Measurements from ENCODE around the gene CCDC106.
A peak's percentile ranks its signal among the peaks of the same experiment; 100 is the strongest.

The CCDC106 gene

DNA sequence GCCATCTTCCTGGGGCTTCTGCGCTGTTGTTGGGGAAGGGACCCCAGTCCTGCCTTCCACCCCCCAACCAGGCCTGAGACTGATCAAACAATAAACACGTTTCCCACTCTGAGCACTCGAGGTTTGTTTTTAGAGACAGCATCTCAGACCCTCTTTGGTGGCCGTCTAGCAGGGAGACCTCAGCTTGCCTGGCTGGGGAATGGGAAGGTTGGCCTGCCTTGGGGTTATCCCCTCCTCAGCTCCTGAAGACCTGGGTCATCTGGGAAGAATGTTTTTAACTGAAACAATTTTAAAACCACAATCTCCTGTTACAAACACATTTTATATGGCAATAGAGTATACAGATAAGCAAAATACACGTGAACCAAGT, 2.5 kb upstream of the CCDC106 start:
- intact Hi-C loops (cut with DNase I): no loop called here
- no peak for DNase-seq

DNA sequence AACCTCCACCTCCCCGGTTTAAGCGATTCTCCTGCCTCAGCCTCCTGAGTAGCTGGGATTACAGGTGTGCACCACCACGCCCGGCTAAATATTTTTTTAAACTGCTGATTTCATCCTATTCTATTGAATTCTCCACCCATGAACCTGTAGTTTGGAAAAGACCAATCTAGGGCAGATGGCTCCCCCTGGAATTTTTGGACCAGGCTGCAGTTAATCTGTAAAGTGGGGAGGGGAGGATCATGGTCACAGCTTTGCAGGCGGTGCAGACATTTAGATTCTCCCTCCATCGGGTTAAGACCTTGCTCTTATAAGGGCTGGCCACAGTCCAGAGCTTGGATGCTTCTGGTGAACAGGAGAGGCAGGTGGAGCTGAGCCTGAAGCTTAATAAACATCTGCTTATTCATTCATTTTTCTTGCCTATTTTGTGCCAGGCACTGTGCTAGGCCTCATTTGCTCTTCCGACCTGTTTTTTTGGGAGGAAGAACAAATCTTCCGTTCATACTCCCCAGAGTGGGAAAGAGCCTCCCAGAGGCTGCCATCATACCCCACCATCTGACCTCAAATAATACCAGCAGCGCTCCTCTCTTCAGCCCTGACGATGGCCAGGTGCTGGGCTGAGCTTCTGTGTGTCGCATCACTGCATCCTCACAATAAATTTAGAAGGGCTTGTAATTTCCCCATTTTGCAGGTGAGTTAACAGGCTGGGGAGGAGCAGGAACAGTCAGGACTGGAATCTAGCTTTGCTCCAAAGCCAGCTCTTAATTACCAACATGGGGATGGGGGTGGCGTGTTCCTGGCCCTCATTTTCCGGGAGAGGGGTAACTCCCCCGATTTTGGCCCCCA, 902 bp upstream of the CCDC106 start:
- intact Hi-C loops (cut with DNase I): no loop called here
- no peak for DNase-seq

DNA sequence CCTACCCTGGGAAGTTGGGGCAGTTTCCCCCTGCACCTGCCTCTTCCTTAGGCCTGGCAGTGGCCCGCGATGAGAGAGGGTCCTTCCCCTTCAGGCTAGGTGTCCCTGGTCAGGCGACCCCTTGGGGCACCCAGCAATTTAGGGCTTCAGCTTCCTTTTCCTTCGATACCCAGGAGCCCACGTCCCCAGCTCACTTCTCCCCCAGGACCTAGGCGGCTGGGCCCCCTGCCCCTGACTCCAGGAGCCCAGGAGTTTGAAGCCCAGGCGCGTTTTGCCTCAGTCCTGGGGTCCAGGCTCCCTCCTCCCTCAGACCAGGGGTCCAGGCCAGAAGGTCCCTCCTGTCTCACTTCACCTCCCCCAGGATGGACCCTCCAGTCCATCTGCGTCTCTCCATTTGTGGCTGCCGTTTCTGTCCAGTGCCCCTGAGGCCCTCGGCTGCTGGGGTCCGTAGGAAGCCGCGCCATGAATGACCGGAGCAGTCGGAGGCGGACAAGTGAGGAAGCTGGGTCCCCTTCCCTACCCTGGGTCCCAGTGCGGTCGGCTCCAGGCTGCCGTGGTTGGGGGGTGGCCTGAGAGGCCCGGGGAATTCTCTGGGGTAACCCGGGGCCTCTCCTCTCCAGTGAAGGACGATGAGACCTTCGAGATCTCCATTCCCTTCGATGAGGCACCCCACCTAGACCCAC, 714 bp downstream of the CCDC106 start:
- DNase-seq: no peak
- intact Hi-C loops (cut with DNase I): no loop called here

DNA sequence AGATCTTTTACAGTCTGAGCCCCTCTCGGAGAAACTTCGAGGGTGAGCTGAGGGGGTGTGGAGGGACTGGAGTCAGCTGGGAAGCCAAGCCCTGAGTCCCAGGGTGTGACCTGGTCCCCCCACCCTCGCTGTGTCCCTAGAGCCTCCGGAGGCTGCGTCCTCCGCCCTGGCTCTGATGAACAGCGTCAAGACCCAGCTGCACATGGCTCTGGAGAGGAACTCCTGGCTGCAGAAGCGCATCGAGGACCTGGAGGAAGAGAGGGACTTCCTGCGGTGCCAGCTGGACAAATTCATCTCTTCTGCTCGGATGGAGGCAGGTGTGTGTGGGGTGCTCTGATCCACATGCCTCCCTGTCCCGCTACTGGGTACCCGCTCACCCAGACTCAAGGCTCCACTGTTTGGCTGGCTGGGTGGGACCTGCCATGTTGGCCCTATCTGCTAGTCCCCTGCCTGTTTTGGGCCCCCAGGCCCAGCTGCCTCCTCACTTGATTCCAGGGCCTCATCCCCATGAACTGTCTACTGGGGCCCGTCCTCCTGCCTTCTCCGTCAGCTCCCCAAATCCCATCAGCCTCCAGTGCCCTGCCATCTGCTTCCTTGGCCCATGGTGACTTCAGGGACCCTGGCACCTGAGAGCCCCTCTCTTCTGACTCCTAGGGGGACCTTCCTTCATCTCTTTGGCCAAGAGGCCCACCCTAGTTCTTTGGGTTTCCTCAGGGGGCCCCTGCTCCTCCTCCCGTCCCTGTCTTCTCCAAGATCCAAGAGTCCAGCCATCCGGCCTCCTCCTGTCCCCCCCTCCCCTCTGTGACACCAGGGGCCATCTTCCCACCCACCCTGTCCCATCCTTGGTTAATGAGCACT, 1.5 kb downstream of the CCDC106 start:
- no peak for DNase-seq
- intact Hi-C loops (cut with DNase I): no loop called here

DNA sequence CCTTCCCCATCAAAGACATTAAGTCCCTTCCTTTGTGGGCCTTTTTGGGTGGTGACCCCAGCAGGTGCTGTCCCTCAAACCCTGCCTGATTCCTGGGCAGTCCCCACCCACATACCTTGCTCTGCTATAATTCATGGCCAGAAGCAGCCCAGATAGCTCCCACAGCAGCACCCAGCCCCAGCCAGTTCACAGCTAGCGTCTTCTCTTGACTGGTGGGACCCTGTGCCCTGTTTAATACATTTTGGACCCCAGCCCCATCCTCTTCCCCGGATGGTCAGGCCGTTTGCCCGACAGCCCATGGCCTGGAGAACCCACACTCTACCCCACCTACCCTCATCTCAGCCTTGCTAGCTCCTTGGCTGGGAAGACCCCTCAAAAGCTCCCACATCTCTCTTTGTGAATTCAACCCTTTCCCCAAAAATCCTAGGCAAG, 2.1 kb downstream of the CCDC106 start:
- intact Hi-C loops (cut with DNase I): no loop called here
- DNase-seq: no peak

DNA sequence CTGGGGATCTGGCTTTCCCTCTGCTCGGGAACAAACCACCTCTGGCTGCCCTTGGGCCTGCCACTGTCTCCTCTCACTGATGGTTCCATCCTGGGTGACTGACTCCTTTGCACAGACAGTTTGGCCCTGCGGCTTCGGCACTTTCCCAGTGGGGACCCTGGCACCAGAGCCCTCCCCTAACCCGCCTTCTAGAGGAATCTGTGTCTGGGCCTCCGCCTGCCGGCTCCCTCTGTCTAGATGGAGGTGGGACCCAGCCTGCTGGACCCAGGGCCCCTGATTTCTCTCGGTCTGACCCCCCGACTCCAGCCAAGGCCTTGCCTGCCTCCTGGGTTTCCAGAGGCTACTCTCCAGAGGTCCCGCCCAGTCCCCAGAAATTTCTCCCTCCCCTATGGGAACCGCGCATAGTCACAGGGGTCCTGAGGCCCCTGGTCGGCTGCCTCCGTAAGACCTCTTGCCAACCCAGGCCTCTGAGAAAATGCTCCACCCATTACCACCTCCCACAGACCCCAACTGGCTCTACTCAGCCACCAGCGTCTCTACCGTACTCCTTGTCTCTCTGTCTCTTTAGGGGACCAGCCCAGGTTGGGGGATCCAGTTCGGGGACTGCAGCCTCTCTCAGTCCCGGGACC, 2.7 kb downstream of the CCDC106 start:
- intact Hi-C loops (cut with DNase I): no loop called here
- DNase-seq: no peak

DNA sequence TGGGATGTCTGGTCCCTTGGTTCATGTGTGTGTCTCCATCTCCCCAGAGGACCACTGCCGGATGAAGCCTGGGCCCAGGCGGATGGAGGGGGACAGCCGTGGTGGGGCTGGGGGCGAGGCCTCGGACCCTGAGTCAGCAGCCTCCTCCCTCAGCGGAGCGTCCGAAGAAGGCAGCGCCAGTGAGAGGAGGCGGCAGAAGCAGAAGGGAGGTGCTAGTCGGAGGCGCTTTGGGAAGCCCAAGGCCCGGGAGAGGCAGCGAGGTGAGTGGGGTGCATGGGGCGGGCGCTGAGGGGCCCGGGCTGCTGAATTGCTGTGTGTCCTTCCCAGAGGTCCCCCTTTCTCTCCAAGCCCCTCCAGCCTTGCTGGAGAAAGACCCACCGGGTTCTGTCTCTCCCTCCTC, 3.2 kb downstream of the CCDC106 start:
- DNase-seq: no peak
- intact Hi-C loops (cut with DNase I): no loop called here

DNA sequence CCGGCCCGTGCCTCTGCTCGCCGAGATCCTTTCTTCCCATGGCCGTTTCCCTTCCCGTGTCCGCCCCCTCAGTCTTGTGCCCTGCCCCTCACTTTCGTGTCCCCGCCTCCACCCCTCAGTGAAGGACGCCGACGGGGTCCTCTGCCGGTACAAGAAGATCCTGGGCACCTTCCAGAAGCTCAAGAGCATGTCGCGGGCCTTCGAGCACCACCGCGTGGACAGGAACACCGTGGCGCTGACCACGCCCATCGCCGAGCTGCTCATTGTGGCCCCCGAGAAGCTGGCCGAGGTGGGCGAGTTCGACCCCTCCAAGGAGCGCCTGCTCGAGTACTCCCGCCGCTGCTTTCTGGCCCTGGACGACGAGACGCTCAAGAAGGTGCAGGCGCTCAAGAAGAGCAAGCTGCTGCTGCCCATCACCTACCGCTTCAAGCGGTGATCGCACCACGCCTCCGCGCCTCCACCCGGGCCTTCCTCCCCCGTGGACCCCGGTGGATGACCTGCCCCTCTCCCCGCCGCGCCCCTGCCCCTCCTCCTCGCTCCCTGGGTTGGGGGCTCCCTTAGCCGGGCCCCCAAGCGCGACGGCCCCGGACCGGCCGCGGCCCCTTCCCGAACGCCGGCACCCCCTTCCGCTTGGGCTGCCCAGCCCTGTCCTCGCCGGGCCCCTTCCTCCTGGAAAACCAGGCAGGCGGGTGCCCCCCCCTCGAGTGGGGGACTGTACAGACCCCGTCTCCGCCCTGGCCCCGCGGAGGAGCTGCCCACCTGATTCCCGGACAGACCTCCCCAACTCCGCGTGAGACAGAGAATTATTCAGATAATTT, 4.5 kb downstream of the CCDC106 start:
- intact Hi-C loops (cut with DNase I): no loop called here
- no peak for DNase-seq

DNA sequence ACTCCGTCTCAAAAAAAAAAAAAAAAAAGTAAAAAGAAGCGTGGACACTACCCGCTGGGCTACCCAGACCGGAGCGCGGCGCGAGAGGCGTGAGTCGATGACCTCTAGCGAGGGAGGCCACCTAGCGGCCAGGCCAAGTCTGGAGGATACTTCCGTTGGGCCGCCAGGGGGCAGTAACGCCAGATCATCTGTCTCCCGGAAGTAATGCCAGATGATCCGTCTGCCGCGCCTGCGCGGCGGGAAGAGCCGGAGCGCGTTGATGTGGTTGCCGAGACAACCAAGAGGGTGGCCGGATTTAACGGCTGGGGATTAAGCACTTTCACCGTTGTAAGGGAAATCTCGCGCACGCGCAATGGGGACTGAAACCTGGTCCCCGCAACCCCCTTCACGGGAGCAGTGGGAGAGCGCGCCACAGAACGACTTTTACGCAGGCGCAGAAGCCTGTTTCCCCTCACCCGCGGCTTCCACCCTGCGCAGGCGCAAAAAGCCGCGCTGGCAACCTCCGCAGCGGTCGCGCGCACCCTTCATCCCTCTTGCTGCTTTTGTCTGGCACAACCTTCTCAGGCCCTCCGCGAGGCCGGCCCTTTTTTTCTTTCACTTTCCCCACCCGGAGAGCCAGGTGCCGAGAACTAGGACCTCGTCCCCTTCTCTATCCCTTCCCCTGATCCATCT, 5.8 kb downstream of the CCDC106 start:
- intact Hi-C loops (cut with DNase I): loop anchor here (2.0 kb wide), 1 partner anchor 21 kb away; the partner anchor contains the start of gene EPN1

DNA sequence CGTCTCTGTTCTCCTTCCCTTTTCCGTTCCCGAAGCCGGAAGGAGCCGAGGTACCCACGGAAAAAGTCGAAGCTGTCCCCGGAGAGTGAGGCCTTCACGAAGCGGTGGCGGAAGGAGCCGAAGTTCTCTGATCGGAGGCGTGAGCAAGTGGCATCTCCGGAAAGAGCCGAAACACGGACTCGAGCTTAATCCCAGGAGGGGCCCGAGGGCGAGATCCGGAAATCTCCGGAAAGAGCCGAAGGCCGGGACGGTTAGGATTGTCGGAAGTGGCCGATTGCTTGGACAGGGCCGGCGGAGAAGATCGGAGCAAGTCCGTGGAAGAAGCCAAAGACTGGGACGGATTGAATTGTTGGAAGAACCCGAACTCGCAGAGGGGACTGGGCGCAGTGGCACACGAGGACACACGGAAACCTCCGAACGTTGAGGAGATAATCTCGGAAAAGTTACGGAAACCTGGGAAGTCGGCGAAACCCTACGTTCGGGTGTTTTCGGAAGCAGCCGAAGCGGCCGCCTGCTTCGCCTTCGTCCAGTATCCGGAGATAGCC, 6.4 kb downstream of the CCDC106 start:
- intact Hi-C loops (cut with DNase I): loop anchor here (2.0 kb wide), 1 partner anchor 20 kb away; the partner anchor contains the start of gene EPN1

More for the DNA sequence above, 5.8 kb downstream of the CCDC106 start:
- peak; percentile 92 to 99 (median 98) for DNase-seq

DNA sequence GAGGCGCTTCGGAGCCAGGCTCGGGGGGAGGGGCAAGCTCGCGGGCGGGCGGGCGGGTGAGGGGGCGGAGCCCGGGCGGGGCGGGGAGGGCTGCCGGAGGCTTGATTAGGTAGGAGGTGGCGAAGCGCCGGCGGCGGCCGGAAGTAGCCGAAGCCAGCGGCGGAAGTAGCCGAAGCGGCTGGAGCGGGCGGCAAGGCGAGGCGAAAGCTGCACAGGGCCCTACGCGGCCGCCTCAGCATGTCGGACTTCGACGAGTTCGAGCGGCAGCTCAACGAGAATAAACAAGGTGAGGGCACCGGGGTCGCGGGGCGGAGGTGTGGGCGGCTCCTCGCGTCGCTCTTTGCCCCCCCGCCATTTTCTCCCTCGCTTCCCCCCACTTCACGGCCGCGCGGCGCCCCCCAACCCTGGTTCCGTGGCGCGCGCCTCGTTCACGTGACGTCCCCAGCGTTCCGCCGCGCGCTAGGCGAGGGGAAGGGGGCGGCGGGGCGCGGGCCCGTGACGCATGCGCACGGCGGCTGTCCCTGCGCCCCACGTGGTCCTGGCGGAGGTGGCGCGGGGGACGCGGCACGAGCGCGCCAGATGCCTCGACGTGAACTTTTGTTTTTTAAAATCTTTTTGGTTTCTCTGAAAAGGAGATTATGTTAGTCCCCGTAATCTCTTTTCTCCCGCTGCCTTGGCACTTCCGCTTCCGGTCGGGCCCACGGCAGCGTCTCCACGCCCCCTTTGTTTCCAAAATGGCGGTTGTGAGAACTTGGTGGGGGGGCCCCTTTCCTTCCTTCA, 7.0 kb downstream of the CCDC106 start, which contains the start of gene U2AF2:
TSS of gene U2AF2 (plus strand) at position 168 of the 780 bp plus-strand sequence. CDS start at position 238, 70 bp downstream.
- peak; percentile 86 to 98 (median 94) for DNase-seq
- intact Hi-C loops (cut with DNase I): loop anchor here (2.0 kb wide), 1 partner anchor 20 kb away; the partner anchor contains the start of gene EPN1

More for the DNA sequence above, 6.4 kb downstream of the CCDC106 start:
- DNase-seq: peak; percentile 92 to 99 (median 98)

DNA sequence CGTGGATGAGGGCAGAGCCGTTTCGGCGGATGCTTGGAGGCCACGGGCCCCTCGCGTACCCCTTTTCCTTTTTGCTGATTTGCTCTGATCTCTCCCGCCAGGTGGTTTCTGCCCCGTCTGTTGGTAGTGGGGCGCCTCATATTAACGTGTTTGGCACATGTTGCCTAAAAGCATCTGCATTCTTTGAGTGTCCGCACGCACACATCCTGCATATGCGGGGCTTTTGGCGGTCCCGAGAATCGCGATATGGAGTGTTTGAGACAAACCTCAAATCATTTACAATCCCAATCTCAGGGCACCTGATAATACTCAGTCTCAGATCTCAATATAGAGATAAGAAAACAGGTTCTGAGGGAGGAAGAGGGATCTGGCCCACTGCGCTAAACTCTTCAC, 7.6 kb downstream of the CCDC106 start:
- intact Hi-C loops (cut with DNase I): loop anchor here (2.0 kb wide), 1 partner anchor 19 kb away; the partner anchor contains the start of gene EPN1
- no peak for DNase-seq

DNA sequence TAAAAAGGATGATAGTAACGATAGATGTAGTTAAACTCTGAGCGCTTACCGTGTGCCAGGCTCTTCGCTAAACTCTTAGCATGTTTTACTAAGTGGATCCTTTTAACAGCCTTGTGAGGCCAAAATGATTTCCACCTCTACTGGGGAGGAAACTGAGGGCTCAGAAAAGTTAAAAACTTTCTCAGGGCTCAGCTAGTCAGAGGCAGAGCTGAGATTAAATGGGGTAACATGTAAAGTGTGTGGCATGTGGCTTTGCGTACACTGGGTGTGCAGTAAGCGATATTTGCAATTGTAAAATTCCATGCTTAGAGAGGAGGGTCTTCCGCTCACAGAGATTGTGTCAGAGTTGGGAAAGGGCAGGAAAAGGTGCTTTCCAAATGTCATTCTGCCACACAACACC, 8.5 kb downstream of the CCDC106 start:
- intact Hi-C loops (cut with DNase I): no loop called here

DNA sequence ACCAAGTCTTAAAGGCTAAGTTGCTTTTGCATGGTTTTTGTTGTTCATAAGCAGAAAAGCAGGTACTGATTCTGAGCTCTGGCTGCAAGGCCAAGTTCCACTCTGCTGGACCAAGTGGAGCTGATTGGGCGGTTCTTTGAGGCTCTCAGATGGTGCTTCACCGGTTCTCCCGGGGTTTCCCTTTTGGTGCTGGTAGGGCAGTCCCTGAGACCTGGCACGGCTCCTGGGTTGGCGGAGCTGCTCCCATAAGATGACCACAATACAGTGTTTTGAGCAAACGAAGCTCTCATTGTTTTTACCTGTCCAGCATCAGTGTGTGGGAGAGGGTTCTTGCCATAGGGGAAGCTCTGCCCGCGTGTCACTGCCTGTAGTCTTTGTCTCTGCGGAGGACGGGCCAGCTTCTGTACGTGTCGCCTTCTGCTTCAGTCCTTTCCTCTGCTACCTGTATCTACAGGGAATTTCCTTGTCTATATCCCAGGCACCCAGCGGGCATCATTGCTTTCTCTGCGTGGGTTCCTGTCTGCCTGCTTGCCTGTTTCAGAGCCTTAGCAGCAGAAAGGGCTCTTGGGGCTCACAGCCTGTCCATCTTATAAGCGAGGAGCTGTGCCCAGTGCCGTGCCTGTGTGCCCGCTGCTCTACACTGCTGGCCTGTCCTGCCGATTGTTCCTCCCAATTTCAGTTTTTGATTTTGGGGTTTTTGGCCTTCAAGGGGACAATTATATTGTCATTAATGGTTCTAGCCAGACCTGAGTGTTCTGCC, 9.2 kb downstream of the CCDC106 start:
- intact Hi-C loops (cut with DNase I): no loop called here
- peak in 1 of 42 donors; percentile 21 for DNase-seq

More for the DNA sequence above, 8.5 kb downstream of the CCDC106 start:
- no peak for DNase-seq

DNA sequence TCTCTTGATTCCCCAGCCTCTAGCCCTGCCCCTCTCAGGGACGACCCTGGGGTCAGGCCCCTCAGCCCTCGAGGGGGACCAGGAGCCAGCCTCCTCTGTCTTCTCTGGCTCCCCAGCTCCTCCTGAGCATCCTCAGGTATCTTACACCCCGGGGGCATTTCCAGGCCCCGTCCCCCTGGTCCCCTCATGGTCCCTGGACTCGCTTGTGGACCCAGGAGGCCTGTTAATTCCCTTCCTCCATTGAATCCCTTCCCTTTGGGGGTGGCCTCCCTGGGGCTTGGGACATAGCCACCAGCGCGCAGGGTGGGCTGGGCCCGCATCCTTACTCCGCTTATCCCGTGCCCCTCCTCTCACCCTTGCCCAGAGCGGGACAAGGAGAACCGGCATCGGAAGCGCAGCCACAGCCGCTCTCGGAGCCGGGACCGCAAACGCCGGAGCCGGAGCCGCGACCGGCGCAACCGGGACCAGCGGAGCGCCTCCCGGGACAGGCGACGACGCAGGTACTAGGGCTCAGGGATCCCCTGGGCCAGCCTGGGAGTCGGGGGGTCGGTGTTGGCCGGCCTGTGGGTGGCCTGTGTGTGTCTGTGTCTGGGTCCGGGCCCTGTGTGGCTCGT, 10.9 kb downstream of the CCDC106 start:
- DNase-seq: no peak
- intact Hi-C loops (cut with DNase I): no loop called here
